Activated naive CD4-positive, alpha-beta T cell treated with anti-CD3 and anti-CD28 coated beads, Interleukin-2, amount 50 U/mL, for 16 hours (primary cell): ENCODE measurements around the gene SETD3.
A peak's percentile ranks its signal among the peaks of the same experiment; 100 is the strongest.

Experiments used
- DNase-seq: peaks from one replicate; pipeline ENCODE4 v3.0.0-alpha.2; 2020

SETD3 gene

GRCh38 chr14:99420711-99421110 is 59.9 kb downstream of the SETD3 start:
- DNase-seq, result no peak

DNA sequence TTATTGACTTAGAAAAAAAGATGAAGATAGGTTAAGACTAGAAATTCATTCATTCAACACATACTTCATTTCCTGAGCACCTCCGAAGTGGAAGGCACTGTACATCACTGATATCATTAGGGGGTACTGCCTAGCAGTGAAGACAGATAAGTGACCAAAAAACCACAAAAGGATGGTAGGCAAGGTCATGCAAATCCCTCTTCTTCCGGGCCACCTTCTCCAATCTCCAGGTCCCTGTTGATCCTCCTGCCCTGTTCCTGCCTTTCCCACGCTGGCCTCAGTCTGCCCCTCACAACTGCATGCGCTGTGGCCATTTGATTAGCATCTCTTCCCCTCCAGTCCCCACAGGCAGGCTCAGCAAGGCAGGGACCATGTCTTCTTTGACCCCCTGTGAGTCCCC is 60.8 kb downstream of the SETD3 start:
- no peak for DNase-seq

- DNase-seq, result no peak
Observed at GRCh38 chr14:99418242-99418641, 62.4 kb downstream of the SETD3 start.

DNA sequence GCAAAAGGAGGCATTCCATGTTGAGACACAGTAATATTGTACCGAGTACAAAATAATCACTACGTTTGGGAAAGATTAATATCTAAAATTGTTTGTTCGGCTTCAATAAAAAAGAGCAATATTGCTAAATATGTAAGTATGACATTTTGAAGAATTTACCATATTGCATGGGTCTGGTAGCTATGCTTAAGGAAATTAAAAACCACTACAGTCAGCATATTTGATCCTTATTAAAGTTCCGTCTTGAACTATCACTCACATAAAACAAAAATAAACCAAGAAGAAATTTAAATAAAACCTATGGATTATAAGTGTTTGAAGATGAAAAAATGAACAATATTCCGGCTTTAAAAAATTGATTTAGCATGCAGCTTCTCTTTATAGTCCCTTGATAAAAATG is 63.8 kb downstream of the SETD3 start:
- no peak for DNase-seq

GRCh38 chr14:99415496-99416281 is 65.0 kb downstream of the SETD3 start:
- DNase-seq, result peak; percentile 53

DNA sequence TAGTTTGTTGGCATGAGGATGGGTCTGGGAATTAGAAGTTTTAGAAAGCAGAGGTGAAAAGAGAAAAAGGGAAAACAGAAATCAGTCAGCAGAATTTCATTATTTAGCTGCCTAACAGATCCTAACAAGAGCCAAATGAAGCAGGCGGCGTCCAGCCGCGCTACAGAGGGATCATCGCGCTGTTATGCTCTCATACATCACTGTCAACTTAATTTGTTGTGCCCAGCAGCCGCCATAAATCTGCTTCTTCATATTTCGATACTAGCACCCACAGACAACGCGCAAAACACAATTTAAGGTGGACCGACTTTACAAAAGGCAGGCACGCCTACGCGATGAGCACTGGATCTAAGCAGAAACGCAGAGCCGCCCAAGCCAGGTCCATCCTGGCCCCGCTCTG is 66.7 kb downstream of the SETD3 start:
- DNase-seq, result no peak

- DNase-seq, result no peak
Observed at GRCh38 chr14:99413172-99413571, 67.5 kb downstream of the SETD3 start.

DNA sequence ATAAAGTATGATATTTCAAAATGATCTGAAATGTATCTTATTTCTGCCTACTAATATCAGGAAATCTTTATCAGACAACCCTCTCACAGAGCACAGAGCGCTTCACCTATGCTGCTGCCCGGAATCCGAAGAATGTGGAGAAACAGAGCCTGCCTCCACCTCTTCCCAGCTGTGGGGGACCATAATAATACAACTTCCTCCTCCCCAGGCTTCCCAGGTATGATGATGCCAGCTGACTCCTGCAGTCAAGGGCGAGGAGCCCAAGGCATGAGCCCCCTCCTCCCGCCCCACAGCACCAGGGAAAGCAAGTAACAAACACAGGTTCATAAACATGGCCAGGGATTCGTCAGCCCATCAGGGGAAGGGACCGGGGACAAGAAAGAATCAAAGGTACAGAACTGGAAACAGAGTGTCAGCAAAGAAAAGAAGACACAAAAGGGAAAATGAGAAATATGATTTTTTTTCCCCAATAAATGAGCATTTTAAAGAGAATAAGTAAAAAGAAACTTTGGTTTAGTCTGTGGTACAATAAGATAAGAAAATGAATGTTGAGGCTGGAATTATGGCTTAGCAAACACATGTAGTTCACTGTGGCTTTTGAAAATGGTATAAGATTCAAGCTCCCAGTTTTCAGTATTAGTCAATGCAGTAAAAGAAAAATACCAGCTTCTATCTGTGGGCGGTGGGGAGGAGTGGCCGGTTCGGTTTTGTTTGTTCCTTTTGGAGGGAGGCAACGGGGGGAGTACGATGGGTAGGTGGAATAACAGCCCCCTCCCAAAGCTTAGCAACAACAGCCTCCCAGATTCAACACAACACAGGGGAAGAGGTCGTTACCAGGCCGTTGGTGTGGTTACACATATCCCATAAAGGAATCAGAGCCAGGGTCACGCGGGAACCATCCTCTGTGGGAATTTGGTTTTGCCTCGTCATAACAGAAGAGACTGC is 68.3 kb downstream of the SETD3 start:
- DNase-seq, result no peak

DNA sequence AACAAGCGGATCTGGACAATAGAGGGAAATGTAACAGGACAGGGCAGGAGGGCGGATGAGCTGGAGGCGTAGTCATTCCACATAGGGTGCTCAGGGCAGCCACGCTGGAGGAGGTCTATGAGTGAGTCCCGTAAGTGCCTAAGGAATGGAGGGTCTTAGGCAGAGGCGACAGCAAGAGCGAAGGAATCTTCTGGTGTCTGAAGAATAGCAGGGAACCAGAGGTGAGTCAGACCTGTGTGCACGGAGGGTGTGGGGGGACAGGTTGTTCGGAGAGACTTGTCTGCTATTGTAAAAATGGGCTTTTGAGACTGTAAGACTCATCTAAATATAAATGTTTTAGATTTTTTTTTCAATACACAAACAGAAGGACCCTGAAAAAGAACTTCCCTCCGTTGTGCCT is 70.6 kb downstream of the SETD3 start:
- no peak for DNase-seq

- DNase-seq, result no peak
Observed at GRCh38 chr14:99408971-99409289, 71.7 kb downstream of the SETD3 start.

GRCh38 chr14:99408286-99408970 is 72.2 kb downstream of the SETD3 start:
- no peak for DNase-seq

DNA sequence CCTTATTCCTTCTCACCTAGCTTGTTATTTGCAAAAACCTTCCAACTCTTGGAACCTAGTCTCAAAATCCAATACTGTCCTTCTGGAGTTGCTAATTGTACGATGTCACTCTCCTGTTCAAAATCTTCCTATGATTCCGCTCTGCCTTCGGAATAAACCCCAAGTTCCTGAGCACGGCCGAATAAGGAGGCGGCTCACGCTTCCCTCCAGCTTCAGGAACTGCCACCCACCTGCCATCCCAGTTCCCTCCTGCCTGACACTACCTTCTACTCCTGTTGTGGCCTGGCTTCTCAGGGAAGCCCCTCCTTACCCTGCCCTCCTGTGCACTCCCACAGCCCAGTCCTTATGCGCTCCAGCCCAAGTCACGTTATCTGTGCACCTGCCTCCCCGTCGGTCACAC is 73.2 kb downstream of the SETD3 start:
- DNase-seq, result no peak

DNA sequence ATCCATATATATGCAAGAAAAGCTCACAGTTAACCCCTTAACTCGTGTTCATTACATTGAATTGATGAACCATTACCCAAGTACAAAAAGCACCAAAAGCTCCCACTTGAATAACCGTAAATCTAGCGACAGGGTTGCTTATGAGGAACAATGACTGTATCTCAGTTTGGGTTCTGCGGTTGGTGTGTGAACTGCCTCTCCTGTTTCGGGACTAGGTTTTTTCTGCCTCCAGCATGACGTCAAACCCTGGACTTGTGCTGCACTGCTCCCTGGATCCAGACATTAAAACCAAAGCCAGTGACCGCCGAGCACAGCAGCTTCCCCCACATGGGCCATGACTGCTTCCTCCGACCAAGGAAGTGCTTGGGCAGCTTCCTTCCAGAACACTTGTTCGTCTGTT is 77.7 kb downstream of the SETD3 start:
- DNase-seq, result no peak

DNA sequence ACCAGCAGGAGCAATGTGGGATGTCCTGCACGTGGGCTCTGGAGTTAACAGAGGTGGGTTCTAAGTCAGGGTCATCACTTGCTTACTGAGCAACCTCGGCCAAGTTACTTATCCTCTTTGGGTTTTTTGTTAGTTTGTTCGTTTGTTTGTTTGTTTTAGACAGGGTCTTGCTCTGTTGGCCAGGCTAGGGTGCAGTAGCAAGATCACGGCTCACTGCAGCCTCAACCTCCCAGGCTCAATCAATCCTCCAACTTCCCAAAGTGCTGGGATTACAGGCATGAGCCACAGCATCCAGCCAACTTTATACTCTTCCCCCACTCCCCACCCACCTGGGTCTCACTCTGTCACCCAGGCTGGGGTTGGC is 78.4 kb downstream of the SETD3 start:
- no peak for DNase-seq

DNA sequence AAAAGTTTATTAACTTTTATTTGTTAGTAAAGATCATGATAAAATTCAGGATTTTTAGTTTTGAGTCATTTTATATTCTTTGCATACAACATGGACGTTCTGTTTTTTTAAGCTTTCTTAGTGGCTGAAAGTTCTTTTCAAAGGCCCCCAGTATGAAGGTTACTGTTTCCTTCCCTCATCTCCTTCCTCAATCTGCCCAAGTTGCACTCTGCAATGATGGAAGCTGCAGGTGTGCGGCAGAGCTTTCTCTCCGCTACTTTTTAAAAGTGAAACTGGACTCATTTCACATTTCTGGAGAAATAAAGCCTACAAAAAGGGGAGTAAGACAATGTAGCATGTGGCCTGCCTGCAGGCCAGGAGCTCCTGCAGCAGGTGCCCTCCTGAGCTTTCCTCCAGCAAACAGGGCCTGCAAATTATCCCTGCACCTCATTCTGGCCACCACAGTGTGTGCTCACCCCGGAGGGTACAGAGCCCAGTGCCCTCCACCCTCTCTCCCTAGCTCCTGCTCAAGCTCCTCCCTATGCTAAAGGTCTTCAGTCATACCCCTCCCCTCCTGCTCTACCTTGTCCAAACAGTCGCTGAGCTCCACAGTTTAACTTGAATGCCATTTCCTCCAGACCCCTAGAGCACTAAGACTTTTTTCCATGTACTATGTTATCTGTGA is 78.9 kb downstream of the SETD3 start:
- DNase-seq, result no peak

- DNase-seq, result no peak
Observed at GRCh38 chr14:99401211-99401610, 79.4 kb downstream of the SETD3 start.

DNA sequence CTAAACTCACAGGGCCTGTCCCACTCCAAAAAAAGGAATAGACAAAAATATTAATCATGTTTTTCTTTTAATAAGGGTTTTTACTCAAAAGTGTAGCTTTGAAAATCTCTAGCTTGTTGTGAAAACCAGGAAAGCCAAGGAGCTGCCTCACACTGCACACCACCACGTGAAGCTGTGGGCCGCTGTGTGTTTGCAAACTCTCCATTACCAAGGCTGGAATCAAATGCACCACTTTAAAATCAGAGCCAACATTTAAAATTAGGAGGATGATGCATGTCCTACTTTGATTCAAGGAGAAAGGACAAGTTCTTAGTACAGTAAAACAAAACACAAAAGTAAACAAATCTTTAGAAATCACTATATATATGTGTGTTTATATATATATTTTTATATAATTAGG is 83.0 kb downstream of the SETD3 start:
- DNase-seq, result no peak

GRCh38 chr14:99395909-99396530 is 84.6 kb downstream of the SETD3 start:
- no peak for DNase-seq

DNA sequence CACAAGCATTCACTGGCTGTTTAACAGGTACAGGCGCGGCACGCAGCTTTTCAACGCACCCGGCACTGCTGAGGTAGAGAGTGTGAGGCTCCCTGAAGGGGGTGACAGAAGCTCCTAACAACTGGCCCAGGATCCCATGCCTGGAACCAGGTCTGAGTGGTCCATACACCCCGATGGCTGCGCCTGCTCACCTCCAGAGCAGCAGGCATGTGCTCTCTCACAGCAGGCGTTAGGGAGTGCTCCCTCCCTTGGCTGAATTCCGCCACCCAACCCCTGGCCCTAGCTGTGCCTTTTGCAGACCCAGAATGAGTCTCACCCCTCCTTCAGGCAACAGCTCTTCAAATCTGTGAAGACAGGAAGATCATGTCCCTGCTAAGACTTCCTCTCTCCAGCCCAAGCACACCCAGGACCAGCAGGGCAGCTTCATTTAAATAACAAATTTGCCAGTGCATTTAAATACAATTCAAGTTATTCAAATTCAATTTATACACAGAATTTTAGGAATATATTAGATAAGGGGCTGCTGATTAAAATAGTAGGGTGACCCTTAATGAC is 86.0 kb downstream of the SETD3 start:
- no peak for DNase-seq

- DNase-seq, result peak; percentile 31
Observed at GRCh38 chr14:99393059-99393655, 87.5 kb downstream of the SETD3 start.

DNA sequence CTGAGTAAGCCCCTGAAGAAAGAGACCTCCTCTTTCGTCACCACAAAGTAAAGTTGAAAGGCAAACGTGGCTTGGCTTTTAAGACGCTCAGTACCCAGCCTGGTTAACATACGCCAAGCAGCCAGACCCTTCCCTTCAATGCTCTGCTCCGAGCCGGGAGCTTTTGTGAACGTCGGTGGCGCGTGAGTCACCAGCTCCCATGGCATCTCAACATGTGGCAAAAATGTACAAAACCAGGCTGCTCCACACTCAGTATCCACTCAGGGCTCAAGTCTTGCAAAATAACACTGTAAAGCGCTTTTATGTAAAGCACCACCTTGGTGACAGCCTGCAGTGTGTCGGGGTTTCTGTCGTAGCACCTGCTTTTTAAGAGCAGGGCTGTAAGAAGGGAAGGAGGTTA is 89.0 kb downstream of the SETD3 start:
- DNase-seq, result no peak
